IMR-90 (cell line): Measurements from ENCODE around the gene GNL2. TPM values are rescaled to one million over a fixed set of nuclear protein-coding genes. Genes with fewer than 3 reads are reported as not detected.

Experiments
- ATAC-seq: fragments of 200-7000 bp; cut with Tn5 transposase; 2 replicates; pipeline ENCODE4 v1.9.1; 2020; ENCODE audit warnings: low read depth, mild to moderate bottlenecking, moderate library complexity
- BruUV-seq: library from RNA; stranded (reverse); fragments of 400-500 nt; replicated peaks from 2 replicates; lab custom pipeline; 2021; lab: Mats Ljungman, UMichigan
- CTCF ChIA-PET: fragments of 300-600 bp; formaldehyde crosslinking; extraction: SDS; loops from one replicate; lab custom pipeline; 2021; ENCODE audit warnings: antibody characterized with exemption; lab: Yijun Ruan, JAX
- POLR2A ChIA-PET: fragments of 300-600 bp; sonication (Branson Sonifier 250); formaldehyde crosslinking; loops from one replicate; lab custom pipeline; 2022; ENCODE audit warnings: antibody characterized with exemption; ENCODE audit not compliant: unreplicated experiment; lab: Charles Lee
- DNase-seq: peaks from one replicate; pipeline ENCODE4 v3.0.0; 2013
- H2AFZ ChIP-seq: replicated peaks from 2 replicates; pipeline ENCODE3; 2013; ENCODE audit warnings: low read length, mild to moderate bottlenecking; ENCODE audit not compliant: poor library complexity
- H2AK5ac ChIP-seq: 2 replicates; pipeline ENCODE4 v1.6.1; 2013; ENCODE audit warnings: low read depth, low read length, inconsistent platforms
- H2AK9ac ChIP-seq: replicated peaks from 2 replicates; pipeline ENCODE3; 2013; ENCODE audit warnings: mild to moderate bottlenecking, low read depth, low read length, moderate library complexity; ENCODE audit not compliant: poor library complexity
- H2BK120ac ChIP-seq: 2 replicates; pipeline ENCODE4 v1.6.1; 2013; ENCODE audit warnings: low read depth, low read length, inconsistent platforms
- H2BK15ac ChIP-seq: 3 replicates; pipeline ENCODE4 v1.6.1; 2013; ENCODE audit warnings: low read depth, low read length, inconsistent platforms
- H2BK20ac ChIP-seq: 2 replicates; pipeline ENCODE4 v1.6.1; 2013; ENCODE audit warnings: low read depth, mild to moderate bottlenecking, inconsistent platforms, low read length, moderate library complexity
- H2BK5ac ChIP-seq: 2 replicates; pipeline ENCODE4 v1.6.1; 2013; ENCODE audit warnings: mild to moderate bottlenecking, low read depth, low read length, inconsistent platforms; ENCODE audit not compliant: poor library complexity, severe bottlenecking
- H3K14ac ChIP-seq: replicated peaks from 2 replicates; pipeline ENCODE4 v1.6.1; 2013; ENCODE audit warnings: low read depth, low read length, inconsistent platforms
- H3K18ac ChIP-seq: 2 replicates; pipeline ENCODE4 v1.6.1; 2013; ENCODE audit warnings: low read depth, low read length, control low read depth
- H3K23ac ChIP-seq: 2 replicates; pipeline ENCODE4 v1.6.1; 2013; ENCODE audit warnings: low read depth, low read length, inconsistent platforms
- H3K27ac ChIP-seq: 2 replicates; pipeline ENCODE4 v1.5.1; 2013; ENCODE audit warnings: mild to moderate bottlenecking, control low read depth, low read length; ENCODE audit not compliant: insufficient read depth
- H3K27me3 ChIP-seq: 2 replicates; pipeline ENCODE4 v1.6.1; 2013; ENCODE audit warnings: low read length; ENCODE audit not compliant: control insufficient read depth, insufficient read depth
- H3K36me3 ChIP-seq: 2 replicates; pipeline ENCODE4 v1.6.1; 2013; ENCODE audit warnings: low read length, mixed read lengths; ENCODE audit not compliant: control insufficient read depth, insufficient read depth
- H3K4ac ChIP-seq: 2 replicates; pipeline ENCODE4 v1.6.1; 2013; ENCODE audit warnings: low read depth, low read length, inconsistent platforms
- H3K4me1 ChIP-seq: 2 replicates; pipeline ENCODE4 v1.6.1; 2013; ENCODE audit warnings: low read length, mixed read lengths; ENCODE audit not compliant: control insufficient read depth, insufficient read depth
- H3K4me2 ChIP-seq: 2 replicates; pipeline ENCODE4 v1.6.1; 2013; ENCODE audit warnings: low read depth, mild to moderate bottlenecking, control low read depth, low read length, moderate library complexity
- H3K4me3 ChIP-seq: 2 replicates; pipeline ENCODE4 v1.5.1; 2013; ENCODE audit warnings: low read depth, mild to moderate bottlenecking, control low read depth, low read length, moderate library complexity; ENCODE audit not compliant: insufficient read depth
- H3K56ac ChIP-seq: 2 replicates; pipeline ENCODE4 v1.6.1; 2013; ENCODE audit warnings: low read length, inconsistent platforms; ENCODE audit not compliant: insufficient read depth; ENCODE audit errors: extremely low read depth
- H3K79me1 ChIP-seq, 2 experiments: 2 replicates each; pipeline ENCODE4 v1.6.1; 2013; ENCODE audit warnings: low read length in 2 of 2, inconsistent platforms in 1 of 2, low read depth in 1 of 2
- H3K9ac ChIP-seq: 2 replicates; pipeline ENCODE4 v1.6.1; 2013; ENCODE audit warnings: low read depth, low read length, control low read depth
- H3K9me1 ChIP-seq: 2 replicates; pipeline ENCODE4 v1.6.1; 2013; ENCODE audit warnings: low read length, inconsistent platforms; ENCODE audit not compliant: insufficient read depth
- H3K9me3 ChIP-seq: 2 replicates; pipeline ENCODE4 v1.6.1; 2013; ENCODE audit warnings: low read length; ENCODE audit not compliant: control insufficient read depth, insufficient read depth
- H4K20me1 ChIP-seq: 2 replicates; pipeline ENCODE4 v1.6.1; 2013; ENCODE audit warnings: low read length, inconsistent platforms; ENCODE audit not compliant: insufficient read depth
- H4K5ac ChIP-seq: 2 replicates; pipeline ENCODE4 v1.6.1; 2013; ENCODE audit warnings: mild to moderate bottlenecking, low read depth, low read length, control low read depth
- H4K8ac ChIP-seq, 2 experiments: 2 replicates each; pipeline ENCODE4 v1.6.1; 2013; ENCODE audit warnings: low read depth in 2 of 2, low read length in 2 of 2, control low read depth in 1 of 2, inconsistent platforms in 1 of 2
- H4K91ac ChIP-seq: 2 replicates; pipeline ENCODE4 v1.6.1; 2013; ENCODE audit warnings: low read depth, low read length, inconsistent platforms; ENCODE audit not compliant: insufficient read depth
- ELK1 ChIP-seq: fragments of 150-350 bp; IDR thresholded peaks from 2 replicates; pipeline ENCODE4 v1.6.1; 2016; ENCODE audit warnings: low read depth, mild to moderate bottlenecking, low read length, moderate library complexity, borderline replicate concordance
- FOS ChIP-seq: fragments of 150-350 bp; IDR thresholded peaks from 2 replicates; pipeline ENCODE4 v1.6.1; 2016; ENCODE audit warnings: low read depth, low read length
- MAFK ChIP-seq: IDR thresholded peaks from 2 replicates; pipeline ENCODE4 v1.6.1; 2012; ENCODE audit warnings: low read depth, low read length, improper control_type of control experiment
- MAZ ChIP-seq: IDR thresholded peaks from 2 replicates; pipeline ENCODE4 v1.6.1; 2012; ENCODE audit warnings: low read depth, mild to moderate bottlenecking, low read length, improper control_type of control experiment, moderate library complexity, borderline replicate concordance
- WGBS, 2 experiments: methylation state at CpG; one replicate each; pipeline versions ENCODE4 v1.1.5 to v1.1.7; 2013; ENCODE audit warnings: missing lambda C conversion rate in 2 of 2; ENCODE audit not compliant: insufficient read length in 1 of 2; ENCODE audit errors: extremely low coverage in 2 of 2; 5-methylcytosine and 5-hydroxymethylcytosine counted together
- dilution Hi-C: fragments of 300-500 bp; cut with HindIII; formaldehyde crosslinking; loops from one replicate; pipeline ENCODE4 v1.14.3; 2018; ENCODE audit warnings: low sequenced_read_pairs; ENCODE audit not compliant: unreplicated experiment
- in situ Hi-C: fragments of 300-500 bp; cut with MboI; formaldehyde crosslinking; loops from 3 replicates; pipeline ENCODE4 v1.14.3; 2019; ENCODE audit warnings: low sequenced_read_pairs, inconsistent platforms, mixed read lengths
- intact Hi-C: fragments of 100-400 bp; cut with micrococcal nuclease; formaldehyde crosslinking; loops from 2 replicates; pipeline ENCODE4 v1.10.0; 2022
- microRNA-seq, 2 experiments: library from miRNA; stranded (forward) in 1 of 2; unstranded in 1 of 2; fragments of 10-50 nt in 1 of 2; fragments of <30 nt in 1 of 2; gene quantifications in 1 of 2; microRNA quantifications in 1 of 2; one replicate each; pipeline versions ENCODE3 to v1.1.0; 2013 to 2020; ENCODE audit not compliant: insufficient read depth in 1 of 2, insufficient read length in 1 of 2, unreplicated experiment in 1 of 2
- polyA plus RNA-seq, 3 experiments: library from polyadenylated mRNA; depleted of rRNA; stranded (reverse); fragments of >200 nt; gene quantifications; 2 replicates each; pipeline ENCODE4 v1.2.3, GENCODE V29; 2012; ENCODE audit warnings: low replicate concordance in 1 of 3
- small RNA-seq, 5 experiments: library from RNA; depleted of rRNA; stranded (forward); fragments of <200 nt; gene quantifications; one replicate each; pipeline ENCODE3, GENCODE V24; 2012
- total RNA-seq: library from RNA; depleted of rRNA; stranded (reverse); fragments of >200 nt; gene quantifications from 2 replicates; pipeline ENCODE4 v1.2.3, GENCODE V29; 2012; rRNA removed

GNL2 gene
- total and polyA plus RNA-seq, 2 of the 4 experiments (the other 2 are of a cell fraction) = 42.9 to 77.4 TPM

- no peak overlapping the region for H2BK15ac ChIP-seq
- no peak overlapping the region for H3K4me2 ChIP-seq
- no peak overlapping the region for H2AFZ ChIP-seq
- H3K18ac ChIP-seq = no peak overlapping the region
- peaks cover 8% of the 10 kb centered on the region; the same call in 1 of the 2 replicates for H4K20me1 ChIP-seq
- H4K5ac ChIP-seq = no peak overlapping the region
- H2BK5ac ChIP-seq = no peak overlapping the region
- dilution Hi-C loops = no loop called here
- no peak overlapping the region for H2BK120ac ChIP-seq
- peaks cover 2% of the 10 kb centered on the region; the same call in 1 of the 2 replicates for H3K4me1 ChIP-seq
- no peak overlapping the region for H4K8ac ChIP-seq
- H3K4ac ChIP-seq = no peak overlapping the region
- no peaks in the 10 kb centered on the region for H3K9me3 ChIP-seq
- no peak overlapping the region for H3K4me3 ChIP-seq
- H3K23ac ChIP-seq = no peak overlapping the region
- H3K9ac ChIP-seq = no peak overlapping the region
- DNase-seq (no peak), ATAC-seq (no peak)
- no peaks in the 10 kb centered on the region for H3K27me3 ChIP-seq
- in situ Hi-C loops = no loop called here
- peaks cover 7 to 13% of the 10 kb centered on the region in 2 experiments; a peak in 3 of 4 replicates for H3K79me1 ChIP-seq
- H2AK5ac ChIP-seq = no peak overlapping the region
- ChIA-PET CTCF (interaction anchor here (0.6 kb wide), 1 partner anchor 1400 kb away, joined by 3 read pairs; no protein-coding TSS in a partner anchor), POLR2A (no interaction called here)
- intact Hi-C loops = no loop called here
- no peak overlapping the region for H2BK20ac ChIP-seq
- WGBS, 2 experiments = 50% methylated on average over 1 of the region's 1 CpG; no CpG with 5 or more reads in 1 of the 2 experiments
- no peaks in the 10 kb centered on the region; the same call in 1 of the 2 replicates for H3K9me1 ChIP-seq
- no peak overlapping the region for H2AK9ac ChIP-seq
- H3K36me3 ChIP-seq = peaks cover 4% of the 10 kb centered on the region
- H3K56ac ChIP-seq = no peak overlapping the region
- no peak for TF ChIP-seq MAZ
- TF ChIP-seq FOS = no peak
- TF ChIP-seq MAFK = no peak
- TF ChIP-seq ELK1 = no peak
- no peak overlapping the region for H3K14ac ChIP-seq
- BruUV-seq = no TSS peak
- no peak overlapping the region for H4K91ac ChIP-seq
- H3K27ac ChIP-seq = no peak overlapping the region
These were observed 78.2 kb downstream of the GNL2 start for GRCh38 chr1:37517569-37517968.

Small RNA genes lying within 50 kb of the gene (microRNA-seq; reads per million reads assigned to microRNA genes)
- not detected for gene AL034379.1 (ENCODE audit: insufficient read depth, insufficient read length)

Small RNA genes lying within 50 kb of the gene (small RNA-seq; reads per million reads assigned to genes)
- gene AL034379.1 = 0 reads per million in 5 experiments

Other genes starting within 250 kb of the GNL2 start
- gene ZC3H12A, start 121.4 kb downstream of the GNL2 start, total RNA-seq = 3.1 and 3.8 TPM in 2 replicates
- 14.2 and 15.2 TPM in 2 replicates for gene ZC3H12A, start 121.4 kb downstream of the GNL2 start, polyA plus RNA-seq (2012; rRNA removed)
- 36.2 and 44.4 TPM in 2 replicates for gene MEAF6, start 81.2 kb downstream of the GNL2 start, total RNA-seq
- 36.4 and 40.7 TPM in 2 replicates for gene MEAF6, start 81.2 kb downstream of the GNL2 start, polyA plus RNA-seq (2012; rRNA removed)
- gene SNIP1, start 41.6 kb downstream of the GNL2 start, total RNA-seq = 11.3 and 13.9 TPM in 2 replicates
- 6.8 and 7.7 TPM in 2 replicates for gene SNIP1, start 41.6 kb downstream of the GNL2 start, polyA plus RNA-seq (2012; rRNA removed)
- 8.1 and 9.1 TPM in 2 replicates for gene DNALI1, start 39.0 kb downstream of the GNL2 start, total RNA-seq
- 9.1 and 10.1 TPM in 2 replicates for gene DNALI1, start 39.0 kb downstream of the GNL2 start, polyA plus RNA-seq (2012; rRNA removed)
- gene RSPO1, start 39.0 kb upstream of the GNL2 start, total RNA-seq = not detected in 2 replicates
- not detected in 2 replicates for gene RSPO1, start 39.0 kb upstream of the GNL2 start, polyA plus RNA-seq (2012; rRNA removed)
- gene CDCA8, start 96.6 kb upstream of the GNL2 start, total RNA-seq = 5.9 and 6.1 TPM in 2 replicates
- gene CDCA8, start 96.6 kb upstream of the GNL2 start, polyA plus RNA-seq (2012; rRNA removed) = 25.2 and 25.7 TPM in 2 replicates
- not detected in 2 replicates for gene EPHA10, start 169.2 kb upstream of the GNL2 start, total RNA-seq
- gene EPHA10, start 169.2 kb upstream of the GNL2 start, polyA plus RNA-seq (2012; rRNA removed) = not detected in 2 replicates
- gene MANEAL, start 197.9 kb upstream of the GNL2 start, total RNA-seq = 0.28 and 0.54 TPM in 2 replicates
- 0.46 and 0.55 TPM in 2 replicates for gene MANEAL, start 197.9 kb upstream of the GNL2 start, polyA plus RNA-seq (2012; rRNA removed)
- 2.0 and 2.2 TPM in 2 replicates for gene C1orf122, start 211.9 kb upstream of the GNL2 start, total RNA-seq
- 13.6 and 27.6 TPM in 2 replicates for gene C1orf122, start 211.9 kb upstream of the GNL2 start, polyA plus RNA-seq (2012; rRNA removed)
- gene YRDC, start 212.3 kb upstream of the GNL2 start, total RNA-seq = 19.2 and 21.7 TPM in 2 replicates
- 21.0 and 25.0 TPM in 2 replicates for gene YRDC, start 212.3 kb upstream of the GNL2 start, polyA plus RNA-seq (2012; rRNA removed)